Measurements from ENCODE around the gene CDH12.

GRCh38 chr5:22899341-22899740, 46.2 kb upstream of the CDH12 start:
- TF ChIP-seq EZH2 (IDR thresholded peaks at IDR 0.05; ENCODE audit: borderline replicate concordance, low read depth, low read length, severe bottlenecking) (no peak), POLR2A (IDR thresholded peaks at IDR 0.05; ENCODE audit: low read depth, low read length) (no peak), GATA2 (IDR thresholded peaks at IDR 0.05; ENCODE audit: insufficient read depth, insufficient read length, low read depth, low read length) (no peak)
- TF ChIP-seq, protein P1, sequence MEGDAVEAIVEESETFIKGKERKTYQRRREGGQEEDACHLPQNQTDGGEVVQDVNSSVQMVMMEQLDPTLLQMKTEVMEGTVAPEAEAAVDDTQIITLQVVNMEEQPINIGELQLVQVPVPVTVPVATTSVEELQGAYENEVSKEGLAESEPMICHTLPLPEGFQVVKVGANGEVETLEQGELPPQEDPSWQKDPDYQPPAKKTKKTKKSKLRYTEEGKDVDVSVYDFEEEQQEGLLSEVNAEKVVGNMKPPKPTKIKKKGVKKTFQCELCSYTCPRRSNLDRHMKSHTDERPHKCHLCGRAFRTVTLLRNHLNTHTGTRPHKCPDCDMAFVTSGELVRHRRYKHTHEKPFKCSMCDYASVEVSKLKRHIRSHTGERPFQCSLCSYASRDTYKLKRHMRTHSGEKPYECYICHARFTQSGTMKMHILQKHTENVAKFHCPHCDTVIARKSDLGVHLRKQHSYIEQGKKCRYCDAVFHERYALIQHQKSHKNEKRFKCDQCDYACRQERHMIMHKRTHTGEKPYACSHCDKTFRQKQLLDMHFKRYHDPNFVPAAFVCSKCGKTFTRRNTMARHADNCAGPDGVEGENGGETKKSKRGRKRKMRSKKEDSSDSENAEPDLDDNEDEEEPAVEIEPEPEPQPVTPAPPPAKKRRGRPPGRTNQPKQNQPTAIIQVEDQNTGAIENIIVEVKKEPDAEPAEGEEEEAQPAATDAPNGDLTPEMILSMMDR (IDR thresholded peaks at IDR 0.05; ENCODE audit: extremely low read depth in 1 of 2, insufficient read depth in 1 of 2, low read depth in 1 of 2, low read length in 2 of 2) = no peak

Measured in endothelial cell of umbilical vein (primary cell).